Spleen (tissue), 7 donors: Measurements from ENCODE around the gene NR2F1-AS1.

ENCODE experiments used
- POLR2A ChIP-seq, 3 donors: fragments of 450-650 bp; IDR thresholded peaks; one replicate each; pipeline ENCODE4 v1.5.1; 2017; ENCODE audit warnings: antibody characterized with exemption in 3 of 3, mild to moderate bottlenecking in 1 of 3
- TF ChIP-seq, protein P1 (sequence below), 11 experiments: fragments of 200-600 bp in 7 of 11; fragments of 450-650 bp in 4 of 11; sonication (generic) in 4 of 11; IDR thresholded peaks in 8 of 11; conservative IDR thresholded peaks in 3 of 11; 1 replicate in 7 of 11; 2 replicates in 4 of 11; pipeline versions ENCODE4 v1.4.0 to v1.8.0; 2016 to 2021; ENCODE audit warnings: antibody characterized with exemption in 11 of 11, inconsistent platforms in 4 of 11, mild to moderate bottlenecking in 1 of 11
- donor health status: DM: no; HTN: no; CAD: no; lungs with moderate emphysema.
- donor health status: DM: no; HTN: no; CAD: no.
- donor health status: DM: no; HTN: no; CAD: no.

GRCh38 chr5:93611976-93612854 is 31.2 kb upstream of the NR2F1-AS1 start:
- TF ChIP-seq, protein P1, sequence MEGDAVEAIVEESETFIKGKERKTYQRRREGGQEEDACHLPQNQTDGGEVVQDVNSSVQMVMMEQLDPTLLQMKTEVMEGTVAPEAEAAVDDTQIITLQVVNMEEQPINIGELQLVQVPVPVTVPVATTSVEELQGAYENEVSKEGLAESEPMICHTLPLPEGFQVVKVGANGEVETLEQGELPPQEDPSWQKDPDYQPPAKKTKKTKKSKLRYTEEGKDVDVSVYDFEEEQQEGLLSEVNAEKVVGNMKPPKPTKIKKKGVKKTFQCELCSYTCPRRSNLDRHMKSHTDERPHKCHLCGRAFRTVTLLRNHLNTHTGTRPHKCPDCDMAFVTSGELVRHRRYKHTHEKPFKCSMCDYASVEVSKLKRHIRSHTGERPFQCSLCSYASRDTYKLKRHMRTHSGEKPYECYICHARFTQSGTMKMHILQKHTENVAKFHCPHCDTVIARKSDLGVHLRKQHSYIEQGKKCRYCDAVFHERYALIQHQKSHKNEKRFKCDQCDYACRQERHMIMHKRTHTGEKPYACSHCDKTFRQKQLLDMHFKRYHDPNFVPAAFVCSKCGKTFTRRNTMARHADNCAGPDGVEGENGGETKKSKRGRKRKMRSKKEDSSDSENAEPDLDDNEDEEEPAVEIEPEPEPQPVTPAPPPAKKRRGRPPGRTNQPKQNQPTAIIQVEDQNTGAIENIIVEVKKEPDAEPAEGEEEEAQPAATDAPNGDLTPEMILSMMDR (IDR thresholded peaks at IDR 0.05 in 8 of 11, conservative IDR thresholded peaks at IDR 0.05 in 3 of 11) = no peak
- no peak for TF ChIP-seq POLR2A (IDR thresholded peaks at IDR 0.05)
